SKM-1 (cell line): ENCODE data around the gene SMIM21.

Source experiments
- DNase-seq: peaks from one replicate; lab custom pipeline; 2025; ENCODE audit not compliant: unreplicated experiment; lab: John Stamatoyannopoulos, UW

SMIM21 gene

GRCh38 chr18:75428490-75428889 lies 987 bp upstream of the SMIM21 start:
- DNase-seq, result no peak

GRCh38 chr18:75422341-75422910 lies 5.1 kb downstream of the SMIM21 start:
- DNase-seq, result no peak

GRCh38 chr18:75421656-75422055 lies 5.8 kb downstream of the SMIM21 start:
- no peak for DNase-seq

GRCh38 chr18:75418293-75419005 lies 9.1 kb downstream of the SMIM21 start:
- no peak for DNase-seq

GRCh38 chr18:75410611-75411010 lies 16.9 kb downstream of the SMIM21 start:
- DNase-seq, result no peak

- no peak for DNase-seq
These were observed 17.7 kb downstream of the SMIM21 start for GRCh38 chr18:75409806-75410205.

- DNase-seq, result no peak
These were observed 18.7 kb downstream of the SMIM21 start for GRCh38 chr18:75408554-75409506.

GRCh38 chr18:75407468-75408437 lies 19.8 kb downstream of the SMIM21 start:
- DNase-seq, result no peak

GRCh38 chr18:75406491-75407445 lies 20.7 kb downstream of the SMIM21 start:
- no peak for DNase-seq

- no peak for DNase-seq
These were observed 22.2 kb downstream of the SMIM21 start for GRCh38 chr18:75405351-75405750.

- DNase-seq, result no peak
These were observed 27.1 kb downstream of the SMIM21 start for GRCh38 chr18:75400366-75400765.

- DNase-seq, result no peak
These were observed 32.4 kb downstream of the SMIM21 start for GRCh38 chr18:75395137-75395536.

GRCh38 chr18:75393721-75394120 lies 33.8 kb downstream of the SMIM21 start:
- DNase-seq, result no peak

- DNase-seq, result no peak
These were observed 35.3 kb downstream of the SMIM21 start for GRCh38 chr18:75392226-75392578.

GRCh38 chr18:75391279-75392225 lies 36.0 kb downstream of the SMIM21 start:
- no peak for DNase-seq

- no peak for DNase-seq
These were observed 36.6 kb downstream of the SMIM21 start for GRCh38 chr18:75390854-75391253.

- DNase-seq, result no peak
These were observed 43.4 kb downstream of the SMIM21 start for GRCh38 chr18:75384144-75384543.
